Adrenal gland (tissue), 12 donors: ENCODE data around the gene PRDM16. TPM values are rescaled to one million over a fixed set of nuclear protein-coding genes. Genes with fewer than 3 reads are reported as not detected.

Experiments
- DNase-seq, 7 donors: peaks; one replicate each; pipeline ENCODE4 v3.0.0-alpha.2; 2019 to 2020
- H3K27ac ChIP-seq, 5 donors: fragments of 200-600 bp; sonication (generic) in 4 of 5; 1 replicate in 3 of 5; 2 replicates in 2 of 5; pipeline versions ENCODE4 v1.5.1 to v1.8.0; 2016 to 2020; ENCODE audit warnings: mild to moderate bottlenecking in 1 of 5
- H3K27me3 ChIP-seq: fragments of 200-600 bp; 2 replicates; pipeline ENCODE4 v1.8.0; 2021
- H3K36me3 ChIP-seq, 2 donors: fragments of 200-600 bp; replicated peaks in 1 of 2; 1 replicate in 1 of 2; 2 replicates in 1 of 2; pipeline versions ENCODE4 v1.5.1 to v1.8.0; 2018 to 2022
- H3K4me1 ChIP-seq, 2 donors: fragments of 200-600 bp; replicated peaks in 1 of 2; 1 replicate in 1 of 2; 2 replicates in 1 of 2; pipeline versions ENCODE4 v1.5.1 to v1.8.0; 2018 to 2021
- H3K4me3 ChIP-seq, 4 donors: fragments of 200-600 bp; sonication (generic) in 3 of 4; one replicate each; pipeline ENCODE4 v1.5.1; 2016 to 2018
- H3K9me3 ChIP-seq, 3 donors: fragments of 200-600 bp; sonication (generic) in 1 of 3; replicated peaks in 1 of 3; 1 replicate in 2 of 3; 2 replicates in 1 of 3; pipeline versions ENCODE4 v1.5.1 to v1.8.0; 2016 to 2021
- CTCF ChIP-seq, 6 experiments: fragments of 450-650 bp in 4 of 6; fragments of 200-600 bp in 2 of 6; sonication (generic) in 1 of 6; IDR thresholded peaks; 1 replicate in 5 of 6; 2 replicates in 1 of 6; pipeline versions ENCODE4 v1.5.1 to v1.8.0; 2016 to 2021; ENCODE audit warnings: antibody characterized with exemption in 6 of 6, mild to moderate bottlenecking in 2 of 6, moderate library complexity in 1 of 6
- POLR2A ChIP-seq, 2 donors: fragments of 450-650 bp; IDR thresholded peaks; one replicate each; pipeline ENCODE4 v1.6.1; 2017; ENCODE audit warnings: antibody characterized with exemption in 2 of 2, mild to moderate bottlenecking in 2 of 2, moderate library complexity in 1 of 2
- WGBS, 4 donors: extraction: QIAGEN DNeasy Blood & Tissue Kit in 2 of 4; methylation state at CpG; one replicate each; pipeline versions ENCODE4 v1.1.5 to v1.1.7; 2013 to 2017; 5-methylcytosine and 5-hydroxymethylcytosine counted together
- intact Hi-C, 2 donors: fragments of 100-400 bp; cut with DNase I; formaldehyde crosslinking; loops; one replicate each; pipeline versions ENCODE4 v1.14.1 to v1.15.0; 2022 to 2023
- polyA plus RNA-seq, 3 donors: library from polyadenylated mRNA; stranded (reverse); fragments of 200-250 nt in 2 of 3; fragments of 350-450 nt in 1 of 3; fragmentation: Illumina TruSeq in 1 of 3; extraction: RNeasy Lipid Tissue Mini Kit (QIAGEN cat#74804) in 1 of 3; gene quantifications; one replicate each; pipeline ENCODE4 v1.2.3, GENCODE V29; 2013 to 2014
- total RNA-seq, 9 donors: library from RNA; depleted of rRNA in 4 of 9; stranded (reverse); fragments of >200 nt in 4 of 9; fragments of 120-200 nt in 1 of 9; fragmentation: NEBNext Ultra II Directional in 1 of 9; extraction: Animal tissue kit (Norgen Biotek cat#: 25700) in 1 of 9; gene quantifications; one replicate each; pipeline versions ENCODE4 v1.1.0 to v1.2.4, GENCODE V29; 2013 to 2023
- donor health status: healthy with polysubstance abuse.
- donor health status: Bipolar disorder and iron deficiency.
- donor health status: DM: yes; HTN: yes; CAD: no.
- donor health status: DM: no; HTN: no; CAD: no.
- donor health status: DM: no; HTN: no; CAD: no.
- donor health status: DM: yes; HTN: yes; CAD: no.

Gene PRDM16
- total and polyA plus RNA-seq, 12 donors, result 0.04 to 2.8 (median 0.61) TPM; not detected in 1

GRCh38 chr1:3341236-3341994 lies 272.4 kb downstream of the PRDM16 start:
- Histone ChIP-seq H3K4me1 (no peaks in the 10 kb centered on the region), H3K27me3 (no peaks in the 10 kb centered on the region), H3K4me3 (no peak overlapping the region), H3K36me3 (no peaks in the 10 kb centered on the region), H3K27ac (no peak overlapping the region), H3K9me3 (peaks cover 0 to 6% (median 0%) of the 10 kb centered on the region in 3 donors)
- WGBS, 4 donors, result 90 to 91% (median 90%) methylated on average over 23 to 26 of the region's 26 CpGs
- intact Hi-C loops, result no loop called here
- no peak for DNase-seq
- no peak for TF ChIP-seq CTCF (IDR thresholded peaks at IDR 0.05)
- no peak for TF ChIP-seq POLR2A (IDR thresholded peaks at IDR 0.05)

- intact Hi-C loops, result no loop called here
- Histone ChIP-seq H3K9me3 (peaks cover 0 to 6% (median 0%) of the 10 kb centered on the region in 3 donors), H3K4me1 (no peaks in the 10 kb centered on the region), H3K4me3 (no peak overlapping the region), H3K36me3 (no peaks in the 10 kb centered on the region), H3K27ac (no peak overlapping the region), H3K27me3 (no peaks in the 10 kb centered on the region)
- WGBS, 4 donors, result 75 to 91% (median 79%) methylated on average over 5 of the region's 5 CpGs
- no peak for DNase-seq
- TF ChIP-seq CTCF (IDR thresholded peaks at IDR 0.05) (no peak), POLR2A (IDR thresholded peaks at IDR 0.05) (no peak)
Measured at GRCh38 chr1:3342960-3343359, 274.0 kb downstream of the PRDM16 start.

DNA sequence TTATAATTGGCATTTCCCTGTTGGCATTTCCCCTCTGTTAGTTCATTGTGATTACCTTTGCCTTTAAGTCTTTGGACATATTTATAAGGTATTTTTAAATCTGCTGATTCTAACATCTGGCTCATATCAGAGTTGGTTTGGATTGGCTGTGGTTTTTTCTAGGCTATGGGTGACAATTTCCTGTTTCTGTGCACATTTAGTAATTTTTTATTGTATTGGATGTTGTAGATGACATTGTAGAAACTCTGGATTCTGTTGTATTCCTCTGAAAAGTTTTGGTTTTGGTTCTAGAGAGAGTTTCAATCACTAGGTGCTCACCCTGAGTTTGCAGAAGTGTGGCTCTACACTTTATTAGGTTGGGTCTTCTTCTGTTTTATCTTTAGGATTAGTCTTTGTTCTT lies 275.4 kb downstream of the PRDM16 start:
- TF ChIP-seq CTCF (IDR thresholded peaks at IDR 0.05), result no peak
- TF ChIP-seq POLR2A (IDR thresholded peaks at IDR 0.05), result no peak
- Histone ChIP-seq H3K9me3 (peaks cover 0 to 6% (median 0%) of the 10 kb centered on the region in 3 donors), H3K27me3 (no peaks in the 10 kb centered on the region), H3K27ac (no peak overlapping the region), H3K4me1 (no peaks in the 10 kb centered on the region), H3K4me3 (no peak overlapping the region), H3K36me3 (no peaks in the 10 kb centered on the region)
- intact Hi-C loops, result no loop called here
- DNase-seq, result no peak

DNA sequence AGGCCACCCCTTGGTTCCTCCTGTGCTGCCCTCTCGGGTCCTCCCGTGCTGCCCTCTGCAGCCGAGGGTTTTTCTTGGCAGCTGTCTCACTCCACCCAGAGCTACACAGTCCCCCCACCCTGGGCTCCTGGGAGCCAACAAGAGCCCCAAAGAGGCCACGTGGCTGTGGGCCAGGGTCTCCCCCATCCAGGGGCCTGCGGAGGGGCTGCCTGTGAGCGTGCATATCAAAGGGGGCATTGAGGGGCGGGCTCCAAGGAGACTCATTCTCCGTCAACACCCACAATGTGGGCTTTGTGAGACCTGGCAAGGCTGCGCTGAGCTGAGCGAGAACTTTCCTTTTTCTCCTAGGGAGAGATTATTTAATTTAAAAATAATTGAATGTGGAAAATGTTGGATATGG lies 276.8 kb downstream of the PRDM16 start:
- 70 to 78% (median 74%) methylated on average over 4 to 10 of the region's 10 CpGs for WGBS, 4 donors
- Histone ChIP-seq H3K36me3 (no peaks in the 10 kb centered on the region), H3K4me1 (peaks cover 0 to 2% of the 10 kb centered on the region in 2 donors), H3K9me3 (peaks cover 0 to 6% (median 0%) of the 10 kb centered on the region in 3 donors), H3K27ac (no peak overlapping the region), H3K4me3 (no peak overlapping the region), H3K27me3 (no peaks in the 10 kb centered on the region)
- DNase-seq, result no peak
- TF ChIP-seq POLR2A (IDR thresholded peaks at IDR 0.05) (no peak), CTCF (IDR thresholded peaks at IDR 0.05) (no peak)
- intact Hi-C loops, result no loop called here
